Measurements from ENCODE around the gene TTC39A.

Gene TTC39A

DNA sequence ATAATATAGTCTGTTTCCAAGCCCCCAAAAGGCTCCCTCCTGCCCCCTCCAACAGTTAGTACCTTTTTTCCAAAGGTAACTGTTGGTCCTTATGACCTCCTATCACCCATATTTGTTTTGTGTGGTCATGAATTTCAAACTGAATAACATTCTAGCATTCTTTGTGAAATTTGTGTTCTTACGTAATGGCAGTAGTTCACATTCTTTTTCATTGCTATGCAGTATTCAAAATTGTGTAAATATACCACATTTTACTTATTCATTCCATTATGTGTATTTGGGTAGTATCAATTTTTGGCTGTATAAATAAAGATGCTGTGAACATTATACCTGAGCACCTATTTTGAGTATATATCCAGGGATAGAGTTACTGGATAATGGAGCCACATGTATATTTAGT, 80.9 kb downstream of the TTC39A start:
- Mint-ChIP-seq H3K4me1 (ENCODE audit: low read depth in 2 of 2) (peaks cover 22 to 42% of the 10 kb centered on the region in 2 donors), H3K36me3 (ENCODE audit: insufficient read depth) (peaks cover 14% of the 10 kb centered on the region), H3K27me3 (no peaks in the 10 kb centered on the region), H3K27ac (no peak overlapping the region), H3K4me3 (no peak overlapping the region), H3K9me3 (no peaks in the 10 kb centered on the region)
- ATAC-seq (replicated peaks) (no peak), DNase-seq (no peak)

DNA sequence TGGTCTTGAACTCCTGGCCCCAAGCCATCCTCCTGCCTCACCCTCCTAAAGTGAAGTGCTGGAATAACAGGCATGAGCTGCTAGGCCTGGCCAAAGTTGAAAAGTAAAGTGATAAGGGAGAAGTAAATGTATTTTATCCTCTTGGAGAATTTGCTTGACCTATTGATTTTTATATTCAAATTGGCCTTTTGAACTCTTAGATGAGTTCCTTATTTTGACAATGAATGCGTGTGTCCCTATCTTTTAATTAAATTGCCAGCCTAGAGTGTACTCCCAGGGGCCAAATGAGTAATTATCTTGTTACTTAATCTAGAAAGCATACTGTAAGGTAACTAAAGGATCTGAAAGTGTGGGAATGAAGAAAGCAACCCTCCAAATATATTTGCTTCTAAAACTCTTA, 82.9 kb downstream of the TTC39A start:
- DNase-seq (no peak), ATAC-seq (replicated peaks) (no peak)
- Mint-ChIP-seq H3K9me3 (no peaks in the 10 kb centered on the region), H3K4me1 (ENCODE audit: low read depth in 2 of 2) (peaks cover 21 to 45% of the 10 kb centered on the region in 2 donors), H3K36me3 (ENCODE audit: insufficient read depth) (peaks cover 12% of the 10 kb centered on the region), H3K27me3 (no peaks in the 10 kb centered on the region), H3K4me3 (no peak overlapping the region), H3K27ac (no peak overlapping the region)

DNA sequence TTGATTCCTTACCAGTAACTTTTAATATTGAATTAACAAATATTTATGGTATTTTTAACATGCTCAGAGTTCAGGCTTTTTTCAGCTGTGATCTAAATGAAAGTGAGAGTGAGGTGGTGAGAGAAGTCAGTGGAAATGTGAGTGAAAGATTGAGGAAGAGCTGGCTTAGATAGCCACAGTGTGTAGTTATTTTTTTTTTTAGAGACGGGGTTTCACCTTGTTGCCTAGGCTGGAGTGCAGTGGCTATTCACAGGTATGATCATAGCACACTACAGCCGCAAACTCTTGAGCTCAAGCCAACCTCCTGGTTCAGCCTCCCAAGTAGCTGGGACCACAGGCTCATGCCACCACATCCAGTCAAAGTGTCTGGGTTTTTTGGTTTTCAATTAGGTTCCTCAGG, 83.3 kb downstream of the TTC39A start:
- ATAC-seq (replicated peaks) (no peak), DNase-seq (no peak)
- H3K4me1 Mint-ChIP-seq (ENCODE audit: low read depth in 2 of 2), result peaks cover 20 to 41% of the 10 kb centered on the region in 2 donors
- peaks cover 9% of the 10 kb centered on the region for H3K36me3 Mint-ChIP-seq (ENCODE audit: insufficient read depth)
- H3K27me3 Mint-ChIP-seq, result no peaks in the 10 kb centered on the region
- H3K4me3 Mint-ChIP-seq, result no peak overlapping the region
- no peak overlapping the region for H3K27ac Mint-ChIP-seq
- H3K9me3 Mint-ChIP-seq, result no peaks in the 10 kb centered on the region

DNA sequence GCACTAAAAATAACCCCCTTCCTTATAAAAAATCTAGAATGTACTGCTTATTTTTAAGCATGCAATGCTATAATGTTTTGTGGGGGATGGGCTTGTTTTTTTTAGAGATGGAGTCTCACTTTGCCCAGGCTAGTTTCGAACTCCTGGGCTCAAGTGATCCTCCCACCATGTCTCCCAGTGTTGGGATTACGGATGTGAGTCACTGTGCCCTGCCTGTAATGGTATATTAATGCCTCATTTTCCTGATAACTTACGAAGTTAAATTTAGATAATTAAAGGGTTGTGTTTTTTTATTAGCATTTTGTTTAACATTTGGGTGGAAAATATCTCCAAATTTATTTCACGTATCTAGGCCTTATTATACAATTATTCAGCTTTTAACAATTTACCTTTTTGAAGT, 87.8 kb downstream of the TTC39A start:
- no peak for DNase-seq
- no peak for ATAC-seq (replicated peaks)
- Mint-ChIP-seq H3K4me1 (ENCODE audit: low read depth in 2 of 2) (peaks cover 33 to 39% of the 10 kb centered on the region in 2 donors), H3K9me3 (no peaks in the 10 kb centered on the region), H3K27me3 (no peaks in the 10 kb centered on the region), H3K36me3 (ENCODE audit: insufficient read depth) (peaks cover 5% of the 10 kb centered on the region), H3K27ac (no peak overlapping the region), H3K4me3 (no peak overlapping the region)

DNA sequence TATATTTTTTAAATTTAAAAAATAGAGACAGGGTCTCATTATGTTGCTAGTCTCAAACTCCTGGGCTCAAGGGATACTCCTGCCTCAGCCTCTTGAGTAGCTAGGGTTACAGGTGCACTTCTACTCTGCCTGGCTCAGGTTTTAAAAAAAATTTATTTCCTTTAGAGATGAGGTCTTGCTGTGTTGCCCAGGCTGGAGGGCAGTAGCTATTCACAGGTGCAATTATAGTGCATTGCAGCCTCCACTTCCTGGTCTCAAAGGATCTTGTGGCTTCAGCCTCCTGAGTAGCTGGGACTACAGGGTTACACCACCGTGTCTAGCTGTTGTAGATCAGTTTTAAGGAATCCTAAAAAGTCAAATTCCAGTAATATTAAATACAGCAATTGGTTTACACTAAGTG, 89.2 kb downstream of the TTC39A start:
- ATAC-seq (replicated peaks) (no peak), DNase-seq (no peak)
- H3K9me3 Mint-ChIP-seq, result no peaks in the 10 kb centered on the region
- H3K4me3 Mint-ChIP-seq, result no peak overlapping the region
- no peaks in the 10 kb centered on the region for H3K27me3 Mint-ChIP-seq
- peak overlapping the region in 1 of 2 donors; percentile 63 for H3K27ac Mint-ChIP-seq
- H3K4me1 Mint-ChIP-seq (ENCODE audit: low read depth in 2 of 2), result peaks cover 26 to 35% of the 10 kb centered on the region in 2 donors
- H3K36me3 Mint-ChIP-seq (ENCODE audit: insufficient read depth), result no peaks in the 10 kb centered on the region

DNA sequence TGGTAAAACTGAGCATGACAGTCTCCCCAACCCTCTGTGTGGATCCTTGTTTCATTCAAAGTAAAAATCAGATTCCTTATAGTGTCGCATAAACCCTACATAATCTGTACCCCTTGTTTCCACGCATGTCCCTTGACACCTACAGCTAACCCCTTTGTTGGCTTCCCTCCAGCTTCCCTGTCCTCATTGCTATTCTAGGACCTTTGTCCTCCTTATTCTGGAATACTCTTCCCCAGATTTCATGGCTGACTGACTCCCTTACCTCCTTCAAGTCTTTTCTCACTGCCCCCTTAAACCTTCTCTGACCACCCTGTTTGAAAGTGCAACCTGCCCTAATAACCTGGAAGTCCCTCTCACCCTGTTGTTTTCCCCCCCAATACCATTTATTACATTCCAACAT, 90.3 kb downstream of the TTC39A start:
- no peaks in the 10 kb centered on the region for H3K27me3 Mint-ChIP-seq
- peak overlapping the region in 1 of 2 donors; percentile 39 for H3K27ac Mint-ChIP-seq
- H3K36me3 Mint-ChIP-seq (ENCODE audit: insufficient read depth), result no peaks in the 10 kb centered on the region
- DNase-seq (no peak), ATAC-seq (replicated peaks) (no peak)
- H3K4me1 Mint-ChIP-seq (ENCODE audit: low read depth in 2 of 2), result peaks cover 32 to 40% of the 10 kb centered on the region in 2 donors
- H3K4me3 Mint-ChIP-seq, result peak overlapping the region in 1 of 2 donors; percentile 51
- no peaks in the 10 kb centered on the region for H3K9me3 Mint-ChIP-seq

DNA sequence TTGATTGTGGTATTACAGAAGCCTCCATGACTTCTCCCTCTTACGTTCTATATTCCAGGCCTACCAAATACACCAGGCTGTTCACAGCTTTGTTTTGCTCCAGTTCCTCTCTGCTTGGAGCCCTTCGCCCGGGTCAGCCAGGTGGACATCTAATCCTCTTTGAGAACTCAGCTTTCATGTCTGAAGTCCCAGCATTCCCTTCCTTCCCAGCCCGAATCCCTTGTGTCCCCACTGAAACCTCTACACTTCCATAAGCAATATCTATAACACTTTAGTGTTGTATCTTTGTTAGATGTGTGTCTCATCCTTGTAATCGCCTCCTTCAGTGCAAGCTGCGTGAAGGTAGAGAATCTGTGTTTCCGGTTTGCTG, 92.3 kb downstream of the TTC39A start:
- Mint-ChIP-seq H3K4me1 (ENCODE audit: low read depth in 2 of 2) (peaks cover 32 to 39% of the 10 kb centered on the region in 2 donors), H3K27me3 (no peaks in the 10 kb centered on the region), H3K9me3 (no peaks in the 10 kb centered on the region), H3K4me3 (no peak overlapping the region), H3K27ac (no peak overlapping the region), H3K36me3 (ENCODE audit: insufficient read depth) (no peaks in the 10 kb centered on the region)
- no peak for DNase-seq
- ATAC-seq (replicated peaks), result no peak

DNA sequence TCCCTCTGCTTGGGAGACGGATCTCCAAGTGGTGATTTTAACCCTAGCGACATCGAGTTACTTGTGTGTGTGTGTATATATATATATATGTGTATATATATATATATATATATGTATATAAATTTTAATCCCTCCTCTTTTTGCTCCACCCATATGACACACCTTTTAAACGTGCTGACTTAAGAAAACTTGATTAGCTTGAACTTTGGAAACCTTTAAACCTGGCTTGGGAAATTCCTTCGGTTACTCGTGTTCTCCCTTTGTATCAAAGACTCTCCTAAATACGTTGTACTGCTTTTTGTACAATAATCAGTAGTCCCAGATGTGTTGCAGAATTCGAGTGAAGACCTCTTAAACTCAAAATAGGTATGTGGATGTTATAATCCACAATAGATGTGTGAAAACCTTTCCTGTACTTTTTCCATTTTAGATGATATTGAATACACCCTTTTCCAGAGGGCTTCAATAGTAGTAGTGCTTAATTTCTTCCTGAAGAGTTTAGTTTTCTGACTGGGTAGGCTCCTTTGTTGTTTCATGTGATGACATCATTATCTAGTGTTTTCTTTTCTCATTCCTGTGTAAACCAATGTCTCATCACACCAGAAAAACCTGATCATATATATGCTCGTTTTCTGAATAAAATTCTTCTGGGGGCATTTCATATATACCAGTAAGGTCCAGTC, 92.9 kb downstream of the TTC39A start:
- Mint-ChIP-seq H3K27me3 (no peaks in the 10 kb centered on the region), H3K36me3 (ENCODE audit: insufficient read depth) (no peaks in the 10 kb centered on the region), H3K4me3 (no peak overlapping the region), H3K9me3 (no peaks in the 10 kb centered on the region), H3K27ac (no peak overlapping the region), H3K4me1 (ENCODE audit: low read depth in 2 of 2) (peaks cover 30 to 36% of the 10 kb centered on the region in 2 donors)
- ATAC-seq (replicated peaks), result no peak
- no peak for DNase-seq
